ENCODE measurements around the gene GGT7. TPM values are rescaled to one million over a fixed set of nuclear protein-coding genes. Genes with fewer than 3 reads are reported as not detected.
"Not testable (repeated sequence)": the region's sequence is repeated elsewhere in the genome, so short reads cannot be mapped to it uniquely, and the experiment has no call there.

GGT7 gene
- 10 to 100 TPM; 18.0 to 25.5 (median 21.1) TPM for polyA plus RNA-seq (ENCODE audit: insufficient read length in 4 of 4)

- DNase-seq (ENCODE audit: low read depth in 4 of 4, low spot score in 3 of 4) = peak; percentile 46 to 68 (median 62)
Observed at GRCh38 chr20:34872622-34873224, at the start of gene GGT7. Gene GGT7 (minus strand): TSS chr20:34872856. CDS start chr20:34872815, 41 bp downstream.

GRCh38 chr20:34921436-34921835 lies 48.8 kb upstream of the GGT7 start:
- DNase-seq (ENCODE audit: low read depth in 4 of 4, low spot score in 3 of 4) = no peak

DNA sequence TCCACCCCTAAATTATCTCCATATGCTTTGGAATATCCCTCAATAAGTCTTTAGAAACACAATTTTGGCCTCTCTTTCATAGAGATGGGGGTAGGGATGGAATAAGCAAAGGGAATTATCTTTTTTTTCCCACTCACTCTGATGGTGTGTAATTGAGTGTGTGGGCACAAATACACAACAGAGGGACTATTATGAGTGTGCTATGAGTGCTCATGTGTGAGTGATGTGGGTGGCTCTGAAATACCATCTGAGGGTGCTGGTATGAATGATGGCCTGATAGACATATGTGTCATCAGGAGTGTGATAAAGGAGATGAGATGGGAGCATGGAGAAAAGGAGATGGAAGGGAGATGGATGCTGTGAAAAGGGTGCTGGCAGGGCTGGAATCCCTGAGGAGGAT lies 47.4 kb upstream of the GGT7 start:
- no peak for DNase-seq (ENCODE audit: low read depth in 4 of 4, low spot score in 3 of 4)

DNA sequence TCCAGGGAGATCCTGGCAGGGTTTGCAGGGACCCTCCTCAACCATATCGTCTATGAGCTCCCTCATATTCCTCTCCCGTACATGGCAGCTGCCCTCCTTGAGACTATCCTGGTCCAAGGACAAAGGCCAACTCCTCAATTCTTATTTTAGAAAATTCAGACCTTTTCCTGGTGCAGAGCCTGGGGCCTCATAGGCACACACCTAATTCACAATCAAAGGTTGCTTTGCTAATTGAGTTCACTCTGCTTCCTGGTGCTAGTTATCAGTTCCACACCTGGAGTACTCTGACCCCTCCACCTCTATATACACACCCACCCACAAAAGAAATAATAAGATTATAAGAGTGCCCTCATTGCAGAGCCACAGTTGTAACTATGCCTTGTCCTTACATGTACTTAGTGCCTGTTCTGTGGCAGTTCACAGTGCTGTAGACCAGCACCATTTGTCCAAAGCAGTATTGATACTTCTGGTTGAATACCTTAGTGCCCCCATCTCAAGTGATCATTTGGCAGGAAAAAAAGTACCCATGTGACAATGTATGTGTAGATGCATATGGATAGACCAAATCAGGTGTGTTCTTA lies 44.2 kb upstream of the GGT7 start:
- no peak for DNase-seq (ENCODE audit: low read depth in 4 of 4, low spot score in 3 of 4)

- DNase-seq (ENCODE audit: low read depth in 4 of 4, low spot score in 3 of 4) = no peak
Observed at GRCh38 chr20:34915749-34916455, 43.2 kb upstream of the GGT7 start.

GRCh38 chr20:34915131-34915530 lies 42.5 kb upstream of the GGT7 start:
- no peak for DNase-seq (ENCODE audit: low read depth in 4 of 4, low spot score in 3 of 4)

DNA sequence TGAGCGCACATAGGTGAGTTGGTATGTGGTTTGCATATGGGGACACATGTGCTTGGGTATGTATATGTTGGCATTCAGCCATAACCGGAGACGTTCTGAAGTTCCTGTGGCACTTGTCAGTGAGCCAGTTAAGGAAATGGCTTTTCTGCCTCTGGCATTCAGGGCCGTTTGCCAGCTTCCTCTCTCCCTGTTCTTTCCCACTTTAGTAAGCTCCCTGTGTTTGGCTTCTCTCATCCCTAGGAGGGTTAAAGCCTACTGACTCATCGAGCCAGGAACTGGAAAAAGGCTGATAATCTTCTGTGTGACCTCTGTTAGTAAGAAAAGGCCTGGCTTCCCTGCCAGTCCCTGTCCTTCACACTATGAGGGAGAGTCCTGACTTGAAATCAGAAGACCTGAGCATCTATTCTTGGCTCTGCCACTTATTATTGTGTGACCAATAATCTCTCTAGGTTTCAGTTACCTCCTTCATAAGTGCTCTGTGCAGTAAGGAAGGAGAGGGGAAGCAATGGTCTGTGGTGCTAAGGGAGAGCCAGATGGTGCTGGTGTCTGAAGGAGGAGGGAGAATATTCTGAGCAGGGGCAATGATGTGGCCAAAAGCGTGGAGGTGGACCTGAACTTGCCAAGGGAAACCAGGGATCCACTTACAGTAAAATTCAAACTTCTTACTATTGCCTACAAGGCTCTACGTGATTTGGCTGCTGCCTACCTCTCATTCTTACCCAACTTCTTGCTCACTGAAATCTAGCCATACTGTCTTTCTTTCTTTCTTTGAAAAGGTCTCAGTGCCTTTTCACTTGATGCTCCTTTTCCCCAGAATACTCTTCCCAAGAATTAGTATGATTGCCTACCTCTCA lies 35.2 kb upstream of the GGT7 start:
- DNase-seq (ENCODE audit: low read depth in 4 of 4, low spot score in 3 of 4) = peak in 1 of 4 donors; percentile 5

GRCh38 chr20:34904202-34904621 lies 31.6 kb upstream of the GGT7 start:
- no peak for DNase-seq (ENCODE audit: low read depth in 4 of 4, low spot score in 3 of 4)

DNA sequence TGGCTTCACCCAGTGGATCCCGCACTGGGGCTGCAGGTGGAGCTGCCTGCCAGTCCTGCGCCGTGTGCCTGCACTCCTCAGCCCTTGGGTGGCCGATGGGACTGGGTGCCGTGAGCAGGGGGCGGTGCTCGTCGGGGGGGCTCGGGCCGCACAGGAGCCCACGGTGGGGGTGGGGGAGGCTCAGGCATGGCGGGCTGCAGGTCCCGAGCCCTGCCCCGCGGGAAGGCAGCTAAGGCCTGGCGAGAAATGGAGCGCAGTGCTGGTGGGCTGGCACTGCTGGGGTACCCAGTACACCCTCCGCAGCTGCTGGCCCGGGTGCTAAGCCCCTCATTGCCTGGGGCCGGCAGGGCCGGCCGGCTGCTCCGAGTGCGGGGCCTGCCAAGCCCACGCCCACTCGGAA lies 26.1 kb upstream of the GGT7 start:
- not testable (repeated sequence) for DNase-seq (ENCODE audit: low read depth in 4 of 4, low spot score in 3 of 4)

DNA sequence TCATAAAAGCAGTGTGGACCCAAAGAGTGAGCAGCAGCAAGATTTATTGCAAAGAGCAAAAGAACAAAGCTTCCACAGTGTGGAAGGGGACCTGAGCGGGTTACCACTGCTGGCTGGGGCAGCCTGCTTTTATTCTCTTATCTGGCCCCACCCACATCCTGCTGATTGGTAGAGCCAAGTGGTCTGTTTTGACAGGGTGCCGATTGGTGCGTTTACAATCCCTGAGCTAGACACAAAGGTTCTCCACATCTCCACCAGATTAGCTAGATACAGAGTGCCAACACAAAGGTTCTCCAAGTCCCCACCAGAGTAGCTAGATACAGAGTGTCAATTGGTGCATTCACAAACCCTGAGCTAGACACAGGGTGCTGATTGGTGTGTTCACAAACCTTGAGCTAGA lies 25.5 kb upstream of the GGT7 start:
- DNase-seq (ENCODE audit: low read depth in 4 of 4, low spot score in 3 of 4) = not testable (repeated sequence)

DNA sequence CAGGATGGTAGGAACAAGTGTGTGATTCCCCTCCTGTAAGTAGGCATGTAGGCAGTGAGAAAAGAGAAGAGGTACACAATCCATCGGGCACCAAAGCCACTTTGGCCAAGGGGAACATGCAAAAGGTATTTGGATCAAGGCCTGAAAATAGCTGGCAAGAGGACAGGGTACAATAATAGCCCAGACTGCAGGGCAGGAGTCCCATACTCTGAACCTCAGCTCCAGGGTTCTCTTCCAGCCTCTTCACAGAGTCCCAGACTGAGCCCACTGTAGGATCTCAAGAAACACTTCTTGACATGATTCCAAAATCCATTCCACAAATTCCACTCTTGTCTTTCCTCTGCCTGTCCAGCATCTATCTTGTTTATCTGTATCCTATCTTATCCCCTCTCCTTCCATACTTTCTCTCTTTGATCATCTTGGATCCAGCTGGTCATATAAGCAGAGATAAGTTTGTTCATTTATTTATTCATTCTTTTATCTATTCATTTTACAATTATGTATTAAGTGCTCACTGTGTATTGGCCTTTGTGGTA lies 23.5 kb upstream of the GGT7 start:
- no peak for DNase-seq (ENCODE audit: low read depth in 4 of 4, low spot score in 3 of 4)

DNA sequence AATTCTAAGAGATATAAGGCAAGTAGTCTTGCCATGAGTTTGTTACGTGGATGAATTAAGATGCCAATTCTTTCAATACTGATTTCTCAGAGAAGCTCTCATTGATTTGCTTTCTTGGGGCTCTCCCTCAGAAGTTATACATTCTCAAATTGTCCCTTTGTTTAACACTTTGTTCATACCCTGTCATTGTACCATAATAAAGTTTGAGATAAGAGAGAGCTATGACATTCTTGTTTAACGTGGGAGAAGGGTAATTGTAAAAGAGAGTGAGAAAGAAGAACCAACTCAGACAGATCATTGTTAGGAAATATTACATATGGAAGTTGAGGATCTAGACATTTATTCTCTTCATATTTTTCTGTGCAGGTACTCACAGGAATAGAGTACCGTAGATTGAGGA lies 22.8 kb upstream of the GGT7 start:
- no peak for DNase-seq (ENCODE audit: low read depth in 4 of 4, low spot score in 3 of 4)

GRCh38 chr20:34894723-34895122 lies 22.1 kb upstream of the GGT7 start:
- DNase-seq (ENCODE audit: low read depth in 4 of 4, low spot score in 3 of 4) = no peak

GRCh38 chr20:34892671-34893070 lies 20.0 kb upstream of the GGT7 start:
- DNase-seq (ENCODE audit: low read depth in 4 of 4, low spot score in 3 of 4) = no peak

DNA sequence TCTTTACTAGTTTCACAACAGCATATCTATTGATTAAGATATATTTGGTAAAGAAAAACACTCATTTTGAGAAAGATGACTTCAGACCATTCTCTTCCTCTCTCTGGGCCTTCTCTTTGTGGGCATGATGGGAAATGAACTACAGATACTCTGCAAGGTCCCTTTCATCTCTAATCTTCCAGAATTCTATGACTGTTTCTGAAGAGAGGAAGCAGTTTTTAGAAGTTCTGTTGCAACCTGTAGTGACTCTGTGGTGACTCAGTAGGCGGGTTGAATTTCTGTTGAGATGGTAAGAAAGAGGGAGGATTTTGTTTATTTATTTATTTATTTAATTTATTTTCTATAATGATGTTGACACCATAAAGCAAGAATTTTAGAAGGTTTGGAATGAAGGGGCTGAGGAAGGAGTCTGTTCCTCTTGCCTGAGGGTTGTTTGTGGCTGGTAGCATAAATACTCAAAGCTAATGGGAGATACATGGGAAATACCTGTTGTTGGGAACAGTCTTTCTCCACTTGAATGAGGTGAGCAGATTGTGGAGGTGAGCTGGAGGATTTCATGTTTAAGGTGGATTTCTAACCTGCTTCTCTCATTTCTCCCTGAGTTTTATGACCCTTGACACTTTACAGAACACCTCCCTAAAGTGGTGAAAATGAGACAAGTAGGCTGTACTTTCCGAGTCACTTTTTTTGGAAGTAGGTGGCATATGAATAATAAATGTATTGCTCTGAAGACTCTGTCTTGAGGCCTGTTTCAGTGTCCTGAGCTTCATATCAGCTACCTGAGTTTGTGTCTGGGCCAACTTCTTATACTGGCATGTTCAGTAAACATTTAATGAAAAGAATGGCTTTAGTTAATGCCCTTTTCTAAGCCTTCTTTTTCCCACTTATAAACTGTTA lies 18.8 kb upstream of the GGT7 start:
- no peak for DNase-seq (ENCODE audit: low read depth in 4 of 4, low spot score in 3 of 4)

- no peak for DNase-seq (ENCODE audit: low read depth in 4 of 4, low spot score in 3 of 4)
Observed at GRCh38 chr20:34888468-34888867, 15.8 kb upstream of the GGT7 start.

GRCh38 chr20:34887023-34887422 lies 14.4 kb upstream of the GGT7 start:
- no peak for DNase-seq (ENCODE audit: low read depth in 4 of 4, low spot score in 3 of 4)

DNA sequence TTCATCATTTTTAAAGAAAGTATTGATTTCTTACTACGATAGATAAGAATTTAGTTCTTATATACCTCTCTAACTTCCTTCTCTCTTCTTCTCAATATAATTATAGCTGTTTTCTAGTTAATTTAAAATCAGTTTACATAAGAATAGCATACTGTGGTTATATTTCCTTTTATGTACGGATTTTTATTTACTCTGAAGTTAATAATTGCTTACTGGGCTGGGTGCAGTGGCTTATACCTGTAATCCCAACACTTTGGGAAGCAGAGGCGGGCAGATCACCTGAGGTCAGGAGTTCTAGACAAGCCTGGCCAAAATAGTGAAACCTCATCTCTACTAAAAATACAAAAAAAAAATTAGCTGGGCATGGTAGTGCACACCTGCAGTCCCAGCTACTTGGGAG lies 13.5 kb upstream of the GGT7 start:
- DNase-seq (ENCODE audit: low read depth in 4 of 4, low spot score in 3 of 4) = no peak

DNA sequence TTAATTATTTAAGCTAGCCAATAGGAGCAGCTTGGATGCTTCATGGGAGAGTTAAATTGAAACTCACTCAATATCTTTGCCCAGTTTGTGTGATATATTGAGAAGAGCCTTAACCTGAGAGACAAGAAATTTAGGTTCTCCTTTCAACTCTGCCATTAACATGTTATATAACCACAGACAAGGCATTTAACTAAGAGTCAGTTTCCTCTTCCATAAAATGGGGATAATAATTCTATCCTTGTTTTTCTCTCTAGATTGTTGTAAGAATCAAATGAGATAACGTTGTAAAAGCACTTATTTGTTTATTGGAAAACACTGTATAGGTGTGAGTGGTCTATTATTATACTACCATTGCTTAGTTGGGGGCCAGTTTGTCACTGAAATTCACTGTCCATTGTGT lies 11.6 kb upstream of the GGT7 start:
- DNase-seq (ENCODE audit: low read depth in 4 of 4, low spot score in 3 of 4) = no peak

DNA sequence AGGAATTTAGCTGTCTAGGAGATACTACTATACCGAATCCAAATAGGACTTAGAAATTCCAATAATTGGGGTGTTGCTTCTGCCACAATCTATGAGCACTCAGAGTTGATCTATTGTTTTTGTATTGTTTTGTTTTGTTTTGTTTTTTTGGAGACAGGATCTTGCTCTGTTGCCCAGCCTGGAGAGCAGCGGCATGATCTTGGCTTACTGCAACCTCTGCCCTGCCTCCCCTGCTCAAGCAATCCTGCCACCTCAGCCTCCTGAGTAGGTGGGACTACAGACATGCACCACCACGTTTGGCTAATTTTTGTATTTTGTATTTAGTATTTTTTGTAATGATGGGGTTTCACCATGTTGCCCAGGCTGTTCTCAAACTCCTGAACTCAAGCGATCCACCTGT lies 11.2 kb upstream of the GGT7 start:
- no peak for DNase-seq (ENCODE audit: low read depth in 4 of 4, low spot score in 3 of 4)
